IMR-90 (cell line): ENCODE measurements around the gene PPP3CB. TPM values are rescaled to one million over a fixed set of nuclear protein-coding genes. Genes with fewer than 3 reads are reported as not detected.
A peak's percentile ranks its signal among the peaks of the same experiment; 100 is the strongest.

Source experiments
- ATAC-seq: fragments of 200-7000 bp; cut with Tn5 transposase; 2 replicates; pipeline ENCODE4 v1.9.1; 2020; ENCODE audit warnings: low read depth, mild to moderate bottlenecking, moderate library complexity
- BruUV-seq: library from RNA; stranded (reverse); fragments of 400-500 nt; replicated peaks from 2 replicates; lab custom pipeline; 2021; lab: Mats Ljungman, UMichigan
- CTCF ChIA-PET: fragments of 300-600 bp; formaldehyde crosslinking; extraction: SDS; loops from one replicate; lab custom pipeline; 2021; ENCODE audit warnings: antibody characterized with exemption; lab: Yijun Ruan, JAX
- POLR2A ChIA-PET: fragments of 300-600 bp; sonication (Branson Sonifier 250); formaldehyde crosslinking; loops from one replicate; lab custom pipeline; 2022; ENCODE audit warnings: antibody characterized with exemption; ENCODE audit not compliant: unreplicated experiment; lab: Charles Lee
- DNase-seq: peaks from one replicate; pipeline ENCODE4 v3.0.0; 2013
- H2AFZ ChIP-seq: replicated peaks from 2 replicates; pipeline ENCODE3; 2013; ENCODE audit warnings: low read length, mild to moderate bottlenecking; ENCODE audit not compliant: poor library complexity
- H2AK5ac ChIP-seq: 2 replicates; pipeline ENCODE4 v1.6.1; 2013; ENCODE audit warnings: low read depth, low read length, inconsistent platforms
- H2AK9ac ChIP-seq: replicated peaks from 2 replicates; pipeline ENCODE3; 2013; ENCODE audit warnings: mild to moderate bottlenecking, low read depth, low read length, moderate library complexity; ENCODE audit not compliant: poor library complexity
- H2BK120ac ChIP-seq: 2 replicates; pipeline ENCODE4 v1.6.1; 2013; ENCODE audit warnings: low read depth, low read length, inconsistent platforms
- H2BK15ac ChIP-seq: 3 replicates; pipeline ENCODE4 v1.6.1; 2013; ENCODE audit warnings: low read depth, low read length, inconsistent platforms
- H2BK20ac ChIP-seq: 2 replicates; pipeline ENCODE4 v1.6.1; 2013; ENCODE audit warnings: low read depth, mild to moderate bottlenecking, inconsistent platforms, low read length, moderate library complexity
- H2BK5ac ChIP-seq: 2 replicates; pipeline ENCODE4 v1.6.1; 2013; ENCODE audit warnings: mild to moderate bottlenecking, low read depth, low read length, inconsistent platforms; ENCODE audit not compliant: poor library complexity, severe bottlenecking
- H3K14ac ChIP-seq: replicated peaks from 2 replicates; pipeline ENCODE4 v1.6.1; 2013; ENCODE audit warnings: low read depth, low read length, inconsistent platforms
- H3K18ac ChIP-seq: 2 replicates; pipeline ENCODE4 v1.6.1; 2013; ENCODE audit warnings: low read depth, low read length, control low read depth
- H3K23ac ChIP-seq: 2 replicates; pipeline ENCODE4 v1.6.1; 2013; ENCODE audit warnings: low read depth, low read length, inconsistent platforms
- H3K27ac ChIP-seq: 2 replicates; pipeline ENCODE4 v1.5.1; 2013; ENCODE audit warnings: mild to moderate bottlenecking, control low read depth, low read length; ENCODE audit not compliant: insufficient read depth
- H3K27me3 ChIP-seq: 2 replicates; pipeline ENCODE4 v1.6.1; 2013; ENCODE audit warnings: low read length; ENCODE audit not compliant: control insufficient read depth, insufficient read depth
- H3K36me3 ChIP-seq: 2 replicates; pipeline ENCODE4 v1.6.1; 2013; ENCODE audit warnings: low read length, mixed read lengths; ENCODE audit not compliant: control insufficient read depth, insufficient read depth
- H3K4ac ChIP-seq: 2 replicates; pipeline ENCODE4 v1.6.1; 2013; ENCODE audit warnings: low read depth, low read length, inconsistent platforms
- H3K4me1 ChIP-seq: 2 replicates; pipeline ENCODE4 v1.6.1; 2013; ENCODE audit warnings: low read length, mixed read lengths; ENCODE audit not compliant: control insufficient read depth, insufficient read depth
- H3K4me2 ChIP-seq: 2 replicates; pipeline ENCODE4 v1.6.1; 2013; ENCODE audit warnings: low read depth, mild to moderate bottlenecking, control low read depth, low read length, moderate library complexity
- H3K4me3 ChIP-seq: 2 replicates; pipeline ENCODE4 v1.5.1; 2013; ENCODE audit warnings: low read depth, mild to moderate bottlenecking, control low read depth, low read length, moderate library complexity; ENCODE audit not compliant: insufficient read depth
- H3K56ac ChIP-seq: 2 replicates; pipeline ENCODE4 v1.6.1; 2013; ENCODE audit warnings: low read length, inconsistent platforms; ENCODE audit not compliant: insufficient read depth; ENCODE audit errors: extremely low read depth
- H3K79me1 ChIP-seq, 2 experiments: 2 replicates each; pipeline ENCODE4 v1.6.1; 2013; ENCODE audit warnings: low read length in 2 of 2, inconsistent platforms in 1 of 2, low read depth in 1 of 2
- H3K9ac ChIP-seq: 2 replicates; pipeline ENCODE4 v1.6.1; 2013; ENCODE audit warnings: low read depth, low read length, control low read depth
- H3K9me1 ChIP-seq: 2 replicates; pipeline ENCODE4 v1.6.1; 2013; ENCODE audit warnings: low read length, inconsistent platforms; ENCODE audit not compliant: insufficient read depth
- H3K9me3 ChIP-seq: 2 replicates; pipeline ENCODE4 v1.6.1; 2013; ENCODE audit warnings: low read length; ENCODE audit not compliant: control insufficient read depth, insufficient read depth
- H4K20me1 ChIP-seq: 2 replicates; pipeline ENCODE4 v1.6.1; 2013; ENCODE audit warnings: low read length, inconsistent platforms; ENCODE audit not compliant: insufficient read depth
- H4K5ac ChIP-seq: 2 replicates; pipeline ENCODE4 v1.6.1; 2013; ENCODE audit warnings: mild to moderate bottlenecking, low read depth, low read length, control low read depth
- H4K8ac ChIP-seq, 2 experiments: 2 replicates each; pipeline ENCODE4 v1.6.1; 2013; ENCODE audit warnings: low read depth in 2 of 2, low read length in 2 of 2, control low read depth in 1 of 2, inconsistent platforms in 1 of 2
- H4K91ac ChIP-seq: 2 replicates; pipeline ENCODE4 v1.6.1; 2013; ENCODE audit warnings: low read depth, low read length, inconsistent platforms; ENCODE audit not compliant: insufficient read depth
- BHLHE40 ChIP-seq: fragments of 150-350 bp; IDR thresholded peaks from 2 replicates; pipeline ENCODE4 v1.6.1; 2016; ENCODE audit warnings: mild to moderate bottlenecking, low read depth, low read length
- CHD1 ChIP-seq: IDR thresholded peaks from 2 replicates; pipeline ENCODE4 v1.6.1; 2012; ENCODE audit warnings: low read depth, low read length, improper control_type of control experiment
- FOS ChIP-seq: fragments of 150-350 bp; IDR thresholded peaks from 2 replicates; pipeline ENCODE4 v1.6.1; 2016; ENCODE audit warnings: low read depth, low read length
- MXI1 ChIP-seq: IDR thresholded peaks from 2 replicates; pipeline ENCODE4 v1.6.1; 2012; ENCODE audit warnings: low read depth, mild to moderate bottlenecking, low read length, moderate library complexity, borderline replicate concordance
- NFE2L2 ChIP-seq: fragments of 150-350 bp; IDR thresholded peaks from 2 replicates; pipeline ENCODE4 v1.6.1; 2016; ENCODE audit warnings: low read depth, mild to moderate bottlenecking, low read length
- SMC3 ChIP-seq: fragments of 150-350 bp; IDR thresholded peaks from 2 replicates; pipeline ENCODE4 v1.6.1; 2016; ENCODE audit warnings: low read depth, mild to moderate bottlenecking, antibody characterized with exemption, low read length, moderate library complexity
- WGBS, 2 experiments: methylation state at CpG; one replicate each; pipeline versions ENCODE4 v1.1.5 to v1.1.7; 2013; ENCODE audit warnings: missing lambda C conversion rate in 2 of 2; ENCODE audit not compliant: insufficient read length in 1 of 2; ENCODE audit errors: extremely low coverage in 2 of 2; 5-methylcytosine and 5-hydroxymethylcytosine counted together
- dilution Hi-C: fragments of 300-500 bp; cut with HindIII; formaldehyde crosslinking; loops from one replicate; pipeline ENCODE4 v1.14.3; 2018; ENCODE audit warnings: low sequenced_read_pairs; ENCODE audit not compliant: unreplicated experiment
- in situ Hi-C: fragments of 300-500 bp; cut with MboI; formaldehyde crosslinking; loops from 3 replicates; pipeline ENCODE4 v1.14.3; 2019; ENCODE audit warnings: low sequenced_read_pairs, inconsistent platforms, mixed read lengths
- intact Hi-C: fragments of 100-400 bp; cut with micrococcal nuclease; formaldehyde crosslinking; loops from 2 replicates; pipeline ENCODE4 v1.10.0; 2022
- polyA plus RNA-seq, 3 experiments: library from polyadenylated mRNA; depleted of rRNA; stranded (reverse); fragments of >200 nt; gene quantifications; 2 replicates each; pipeline ENCODE4 v1.2.3, GENCODE V29; 2012; ENCODE audit warnings: low replicate concordance in 1 of 3
- total RNA-seq: library from RNA; depleted of rRNA; stranded (reverse); fragments of >200 nt; gene quantifications from 2 replicates; pipeline ENCODE4 v1.2.3, GENCODE V29; 2012

The PPP3CB gene
- total and polyA plus RNA-seq, 2 of the 4 experiments (the other 2 are of a cell fraction): 22.9 to 36.4 TPM

GRCh38 chr10:73449113-73449512 lies 46.7 kb downstream of the PPP3CB start:
- H3K4me3 ChIP-seq: no peak overlapping the region
- H3K9me3 ChIP-seq: no peaks in the 10 kb centered on the region
- in situ Hi-C loops (no loop called here), dilution Hi-C loops (no loop called here), intact Hi-C loops (no loop called here)
- ATAC-seq (no peak), DNase-seq (no peak)
- no peak overlapping the region for H2AK5ac ChIP-seq
- TSS peak; percentile 14 for BruUV-seq
- H3K4me1 ChIP-seq: no peaks in the 10 kb centered on the region
- POLR2A ChIA-PET: no interaction called here
- H2AK9ac ChIP-seq: no peak overlapping the region
- H3K14ac ChIP-seq: no peak overlapping the region
- H3K4ac ChIP-seq: no peak overlapping the region
- H3K9ac ChIP-seq: no peak overlapping the region
- H2BK5ac ChIP-seq: no peak overlapping the region
- H4K91ac ChIP-seq: no peak overlapping the region
- H3K36me3 ChIP-seq: peaks cover 15% of the 10 kb centered on the region
- H3K56ac ChIP-seq: no peak overlapping the region
- no peak overlapping the region for H3K23ac ChIP-seq
- H3K27ac ChIP-seq: no peak overlapping the region
- no peak overlapping the region for H2BK20ac ChIP-seq
- no peak overlapping the region for H2BK15ac ChIP-seq
- H3K27me3 ChIP-seq: no peaks in the 10 kb centered on the region
- whole genome bisulfite sequencing, 2 experiments: 80% methylated on average over 1 of the region's 1 CpG; no CpG with 5 or more reads in 1 of the 2 experiments
- no peak overlapping the region for H3K4me2 ChIP-seq
- CTCF ChIA-PET: no interaction called here
- H3K18ac ChIP-seq: no peak overlapping the region
- no peak for TF ChIP-seq MXI1
- TF ChIP-seq NFE2L2: no peak
- no peak for TF ChIP-seq BHLHE40
- TF ChIP-seq FOS: no peak
- no peak for TF ChIP-seq SMC3
- no peak for TF ChIP-seq CHD1
- H3K9me1 ChIP-seq: no peaks in the 10 kb centered on the region
- H2BK120ac ChIP-seq: no peak overlapping the region
- H4K20me1 ChIP-seq: no peaks in the 10 kb centered on the region
- H3K79me1 ChIP-seq: peaks cover 0 to 3% of the 10 kb centered on the region in 2 experiments; a peak in 2 of 4 replicates
- H2AFZ ChIP-seq: no peak overlapping the region
- no peak overlapping the region for H4K5ac ChIP-seq
- H4K8ac ChIP-seq: no peak overlapping the region
